ENCODE data around the gene ITGA11.

The ITGA11 gene, protein sequence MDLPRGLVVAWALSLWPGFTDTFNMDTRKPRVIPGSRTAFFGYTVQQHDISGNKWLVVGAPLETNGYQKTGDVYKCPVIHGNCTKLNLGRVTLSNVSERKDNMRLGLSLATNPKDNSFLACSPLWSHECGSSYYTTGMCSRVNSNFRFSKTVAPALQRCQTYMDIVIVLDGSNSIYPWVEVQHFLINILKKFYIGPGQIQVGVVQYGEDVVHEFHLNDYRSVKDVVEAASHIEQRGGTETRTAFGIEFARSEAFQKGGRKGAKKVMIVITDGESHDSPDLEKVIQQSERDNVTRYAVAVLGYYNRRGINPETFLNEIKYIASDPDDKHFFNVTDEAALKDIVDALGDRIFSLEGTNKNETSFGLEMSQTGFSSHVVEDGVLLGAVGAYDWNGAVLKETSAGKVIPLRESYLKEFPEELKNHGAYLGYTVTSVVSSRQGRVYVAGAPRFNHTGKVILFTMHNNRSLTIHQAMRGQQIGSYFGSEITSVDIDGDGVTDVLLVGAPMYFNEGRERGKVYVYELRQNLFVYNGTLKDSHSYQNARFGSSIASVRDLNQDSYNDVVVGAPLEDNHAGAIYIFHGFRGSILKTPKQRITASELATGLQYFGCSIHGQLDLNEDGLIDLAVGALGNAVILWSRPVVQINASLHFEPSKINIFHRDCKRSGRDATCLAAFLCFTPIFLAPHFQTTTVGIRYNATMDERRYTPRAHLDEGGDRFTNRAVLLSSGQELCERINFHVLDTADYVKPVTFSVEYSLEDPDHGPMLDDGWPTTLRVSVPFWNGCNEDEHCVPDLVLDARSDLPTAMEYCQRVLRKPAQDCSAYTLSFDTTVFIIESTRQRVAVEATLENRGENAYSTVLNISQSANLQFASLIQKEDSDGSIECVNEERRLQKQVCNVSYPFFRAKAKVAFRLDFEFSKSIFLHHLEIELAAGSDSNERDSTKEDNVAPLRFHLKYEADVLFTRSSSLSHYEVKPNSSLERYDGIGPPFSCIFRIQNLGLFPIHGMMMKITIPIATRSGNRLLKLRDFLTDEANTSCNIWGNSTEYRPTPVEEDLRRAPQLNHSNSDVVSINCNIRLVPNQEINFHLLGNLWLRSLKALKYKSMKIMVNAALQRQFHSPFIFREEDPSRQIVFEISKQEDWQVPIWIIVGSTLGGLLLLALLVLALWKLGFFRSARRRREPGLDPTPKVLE

DNA sequence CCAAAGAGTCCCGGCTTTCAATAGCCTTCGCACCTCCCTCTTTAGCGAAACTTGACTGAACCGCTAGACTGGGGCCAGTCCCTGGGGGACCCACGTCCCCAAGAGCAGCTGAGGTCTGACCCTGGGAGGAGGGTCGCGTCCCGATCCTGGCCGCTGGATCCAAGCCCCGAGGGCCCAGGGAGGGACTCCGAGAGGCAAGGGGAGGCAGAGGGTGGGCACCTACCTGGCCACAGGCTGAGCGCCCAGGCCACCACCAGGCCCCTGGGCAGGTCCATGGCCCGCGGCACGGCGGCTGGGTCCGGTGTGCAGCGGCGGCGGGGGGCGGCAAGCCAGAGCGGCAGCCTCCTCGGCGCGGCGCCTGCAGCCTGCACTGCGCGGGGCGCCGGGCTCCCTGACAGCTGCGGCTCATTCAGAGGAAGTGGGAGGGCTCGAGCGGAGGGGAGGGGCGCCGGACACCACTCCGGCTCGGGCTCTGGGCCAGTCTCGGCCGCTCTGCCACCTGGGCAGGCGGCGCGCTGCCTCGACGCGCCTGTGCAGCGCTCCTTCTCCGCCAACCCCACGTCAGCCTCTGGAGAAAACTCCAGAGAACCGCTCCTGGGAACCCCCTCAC, at the start of gene ITGA11:
Gene ITGA11, minus strand, starts transcription at position 372 of the 610 bp plus-strand sequence. Its CDS starts 97 bp downstream, at position 275.
- no peak for DNase-seq (ENCODE audit: low read depth, low spot score)

DNA sequence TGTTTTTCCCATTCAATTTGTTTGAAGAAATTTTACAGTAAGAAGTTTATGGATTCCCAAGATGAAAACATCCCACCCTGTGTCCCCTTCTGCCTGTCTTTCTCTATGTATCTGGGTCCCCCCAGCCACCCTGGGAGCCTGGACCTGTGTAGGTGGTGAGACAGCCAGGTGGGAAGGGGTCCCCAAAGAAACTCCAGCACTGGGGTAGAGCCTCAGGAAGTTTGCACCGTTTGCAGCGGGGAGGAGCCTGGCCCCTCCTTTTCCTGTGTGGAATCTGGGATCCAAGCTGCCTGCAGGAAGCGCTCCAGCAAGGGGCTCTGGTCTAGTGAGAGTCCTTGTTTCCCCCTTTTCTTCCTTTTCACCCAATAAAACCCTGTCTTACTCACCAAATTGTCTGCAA, 49.4 kb upstream of the ITGA11 start:
- no peak for DNase-seq (ENCODE audit: low read depth, low spot score)

DNA sequence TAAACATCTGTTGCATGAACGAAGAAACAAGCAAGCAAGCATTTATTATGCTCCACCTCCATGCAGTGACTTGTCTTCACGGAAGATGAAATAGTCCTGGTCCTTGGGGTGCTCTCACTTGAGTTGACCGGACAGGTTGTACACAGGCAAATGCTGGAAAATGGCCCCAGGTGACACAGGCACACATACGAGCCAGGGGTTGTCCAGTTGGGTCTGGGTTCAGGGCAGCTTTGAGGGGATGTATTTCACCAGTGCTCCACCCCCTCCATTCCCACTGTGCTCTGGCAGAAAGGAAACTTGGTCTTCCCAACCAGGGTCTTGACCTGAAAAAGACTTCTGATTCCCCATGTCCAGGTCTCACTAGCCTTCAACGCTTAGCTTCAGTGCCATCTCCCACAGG, 48.3 kb upstream of the ITGA11 start:
- DNase-seq (ENCODE audit: low read depth, low spot score) = no peak

DNA sequence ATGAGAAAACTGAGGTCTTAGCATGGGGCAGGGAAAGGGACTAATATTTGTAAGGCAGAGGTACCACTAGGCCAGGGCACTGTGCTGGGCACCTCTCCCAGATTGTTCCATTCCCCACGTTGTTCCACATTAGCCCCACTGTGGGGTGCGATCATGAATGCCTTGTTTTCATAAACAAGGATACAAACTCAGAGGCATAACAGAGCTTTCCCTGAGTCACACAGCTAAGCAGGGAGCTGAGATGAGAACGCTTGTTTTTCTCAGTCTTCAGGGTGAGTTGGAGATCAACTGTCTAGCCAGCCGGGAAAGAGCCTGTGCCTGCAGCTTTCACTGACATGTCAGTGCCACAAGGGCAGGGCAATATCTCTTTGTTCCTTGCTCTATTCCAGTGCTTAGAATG, 47.9 kb upstream of the ITGA11 start:
- no peak for DNase-seq (ENCODE audit: low read depth, low spot score)

DNA sequence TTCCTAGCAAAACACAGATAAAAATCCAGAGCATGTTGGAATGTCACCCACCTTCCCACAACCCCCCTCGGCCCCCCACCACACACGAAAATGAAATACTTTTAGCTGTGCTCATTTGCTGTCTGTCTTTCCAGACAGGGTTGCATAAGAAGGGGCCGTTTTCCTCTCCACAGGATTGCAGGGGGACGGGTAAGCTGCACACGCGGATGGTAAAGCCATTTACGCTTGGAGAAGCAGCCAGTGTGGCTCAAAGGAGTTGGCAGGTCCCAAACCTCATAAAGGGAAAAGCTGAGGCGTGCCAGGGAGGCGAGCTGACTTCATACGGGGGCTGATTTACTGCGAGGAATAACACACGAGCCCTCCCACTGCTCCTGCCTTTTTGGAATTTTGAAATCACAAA, 47.4 kb upstream of the ITGA11 start:
- no peak for DNase-seq (ENCODE audit: low read depth, low spot score)

DNA sequence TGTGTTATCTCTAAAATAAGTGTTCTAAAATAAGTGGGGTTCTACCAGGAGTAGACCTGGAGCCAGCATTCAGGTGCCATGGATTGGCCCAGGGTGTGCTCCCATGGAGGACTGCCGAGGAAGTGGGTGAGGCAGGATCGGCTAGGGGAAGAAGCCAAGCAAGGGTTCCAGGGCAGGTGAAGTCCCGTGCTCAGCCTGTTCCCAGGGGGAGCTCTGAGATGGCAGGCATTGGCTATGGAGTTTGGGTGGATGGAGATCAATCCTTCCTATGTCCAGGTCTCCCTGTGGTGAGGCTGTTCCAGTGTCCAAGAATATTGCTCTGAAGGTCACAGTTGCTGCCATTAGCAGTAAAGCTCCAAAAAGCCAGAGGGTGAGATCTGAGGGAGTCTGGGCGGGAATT, 46.9 kb upstream of the ITGA11 start:
- DNase-seq (ENCODE audit: low read depth, low spot score) = no peak

DNA sequence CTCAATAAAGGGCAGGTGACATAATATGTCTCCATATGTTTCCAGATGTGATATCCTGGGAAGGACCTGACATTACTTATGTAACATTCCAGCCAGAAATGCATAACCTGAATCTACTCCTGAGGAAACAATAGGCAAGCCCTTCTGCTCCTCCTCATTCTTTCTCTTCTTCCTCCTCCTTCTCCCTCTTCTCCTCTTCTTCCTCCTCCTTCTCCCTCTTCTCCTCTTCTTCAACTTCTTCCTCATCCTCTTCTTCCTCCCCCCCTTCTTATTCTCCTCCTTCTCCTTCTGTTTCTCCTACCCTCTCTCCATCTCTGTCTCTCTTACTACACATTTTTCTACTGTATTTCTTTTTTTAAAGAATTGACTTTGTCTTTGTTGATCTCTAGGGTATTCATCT, 43.5 kb upstream of the ITGA11 start:
- DNase-seq (ENCODE audit: low read depth, low spot score) = no peak

DNA sequence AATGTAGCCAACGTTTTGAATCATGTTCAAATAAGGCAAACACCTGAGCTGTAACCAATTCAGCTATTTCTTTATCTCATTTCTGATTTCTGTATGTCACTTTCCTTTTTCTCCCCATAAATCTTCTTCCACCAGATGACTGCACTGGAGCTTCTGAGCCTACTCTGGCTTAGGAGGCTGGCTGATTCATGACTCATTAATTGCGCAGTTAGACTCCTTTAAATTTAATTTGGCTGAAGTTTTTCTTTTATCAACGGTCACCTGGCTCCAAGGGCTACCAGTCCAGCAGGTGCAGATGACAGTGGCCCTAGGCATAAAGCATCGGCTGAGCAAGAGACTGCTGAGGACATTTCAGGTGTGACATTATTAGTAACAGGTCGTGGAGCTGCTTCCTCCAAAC, 39.6 kb upstream of the ITGA11 start:
- DNase-seq (ENCODE audit: low read depth, low spot score) = no peak

DNA sequence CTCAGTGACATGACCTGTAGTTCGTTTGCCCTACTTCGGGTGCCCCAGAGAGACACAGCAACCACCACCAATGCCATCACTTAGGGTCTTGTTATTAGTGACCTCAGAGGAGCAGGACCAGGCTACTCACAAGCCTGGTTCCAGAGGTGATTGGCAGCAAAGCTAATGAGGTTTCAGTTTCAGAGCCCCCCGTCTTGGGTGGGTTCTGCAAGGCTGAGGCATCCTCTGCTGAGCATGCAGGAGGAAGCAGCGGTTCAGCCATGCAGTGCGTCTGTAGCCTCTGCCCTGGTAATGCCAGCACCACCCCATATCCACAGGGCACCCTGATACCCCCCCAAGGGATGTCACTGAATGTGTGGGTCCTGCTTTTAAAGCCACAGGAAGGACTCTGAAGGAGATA, 39.0 kb upstream of the ITGA11 start:
- DNase-seq (ENCODE audit: low read depth, low spot score) = no peak

DNA sequence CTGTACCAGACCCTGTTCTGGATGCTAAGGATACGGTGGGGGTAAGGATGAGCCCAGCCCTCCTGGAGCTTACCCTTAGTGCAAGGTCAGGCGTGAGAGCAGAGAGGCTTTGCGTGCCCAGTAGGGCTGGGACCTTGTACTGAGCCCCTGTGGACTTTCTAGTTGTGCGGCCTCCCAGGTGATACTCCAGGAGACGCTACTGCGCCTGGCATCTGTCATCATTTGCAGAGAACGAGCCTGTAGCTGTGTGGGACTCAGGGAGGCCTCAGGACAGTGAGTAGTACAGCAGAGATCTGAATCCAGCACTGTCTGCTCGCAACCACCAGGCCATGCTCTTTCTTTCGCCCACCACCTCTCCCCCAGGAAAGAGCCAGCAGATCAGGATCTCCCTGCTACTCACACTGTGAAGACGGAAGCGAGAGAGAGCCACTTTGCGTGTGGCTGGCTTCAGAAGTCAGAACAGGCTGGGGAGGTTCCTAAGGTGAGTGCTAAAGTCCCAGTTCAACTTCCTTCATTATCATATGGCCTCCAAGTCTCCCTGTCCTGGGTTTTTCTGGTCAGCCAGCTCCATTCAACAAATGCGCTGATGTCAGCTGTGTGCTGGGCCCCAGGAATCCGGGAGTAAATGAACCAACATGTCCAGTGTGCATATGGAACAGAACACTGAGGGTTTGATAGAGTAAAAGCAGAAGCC, 38.2 kb upstream of the ITGA11 start:
- no peak for DNase-seq (ENCODE audit: low read depth, low spot score)

DNA sequence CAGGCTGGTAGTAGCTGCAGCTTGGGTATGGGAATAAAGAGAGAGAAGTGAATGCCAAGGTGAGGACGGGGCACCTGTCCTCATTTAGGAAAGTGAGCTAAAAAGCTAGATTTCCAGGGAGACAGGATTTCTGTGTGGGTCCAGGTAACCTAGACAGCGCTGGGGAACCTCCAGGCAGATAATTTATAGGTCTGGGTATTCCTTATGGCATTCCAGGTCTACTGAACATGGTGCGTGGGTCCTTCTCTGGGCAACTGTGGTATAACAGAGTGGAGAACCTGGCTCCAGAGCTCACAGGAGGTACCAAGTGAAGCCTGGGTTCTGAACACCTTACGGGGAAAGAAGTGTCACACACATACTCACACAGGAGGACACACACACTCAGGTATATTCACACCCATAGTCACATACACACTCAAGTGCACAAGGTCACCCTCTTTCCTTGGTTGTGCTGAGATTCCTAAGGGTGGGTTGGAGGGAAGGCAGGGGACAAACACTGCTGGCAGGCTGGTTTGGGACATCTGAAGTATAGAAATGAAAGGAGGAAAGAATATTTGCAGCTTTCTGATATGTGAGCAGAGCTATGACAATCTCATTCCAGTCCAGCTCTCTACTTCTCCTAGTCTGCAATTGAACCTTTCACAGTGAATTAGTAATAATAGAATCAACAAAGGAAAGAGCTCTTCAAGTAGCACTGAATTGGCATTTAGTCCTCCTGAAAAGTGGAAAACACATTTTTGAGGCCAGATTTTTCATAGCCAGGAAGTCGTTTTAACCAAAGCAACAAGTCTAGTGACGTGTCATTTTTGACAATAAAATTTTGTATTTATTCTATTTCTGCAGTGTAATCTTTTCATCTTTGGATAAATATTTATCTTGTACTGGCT, 37.4 kb upstream of the ITGA11 start:
- no peak for DNase-seq (ENCODE audit: low read depth, low spot score)

DNA sequence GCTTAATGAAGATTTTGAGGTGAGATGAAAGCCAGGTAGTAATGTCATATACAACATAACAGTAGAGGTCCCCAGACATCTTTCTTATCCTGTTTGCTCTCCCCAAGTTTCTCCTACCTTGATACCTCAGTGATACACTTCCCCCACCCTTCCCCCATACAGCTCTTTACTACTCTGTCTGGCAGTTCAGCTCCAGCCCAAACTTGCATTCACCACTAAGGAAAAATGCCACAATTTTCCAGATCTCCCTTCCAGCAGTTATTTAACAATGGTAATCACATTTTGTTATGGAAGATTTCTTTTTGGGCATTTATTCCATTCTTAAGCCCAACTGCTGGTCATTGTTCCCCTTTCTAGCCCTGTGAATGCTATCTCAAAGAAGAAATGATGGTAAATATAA, 34.9 kb upstream of the ITGA11 start:
- DNase-seq (ENCODE audit: low read depth, low spot score) = no peak

DNA sequence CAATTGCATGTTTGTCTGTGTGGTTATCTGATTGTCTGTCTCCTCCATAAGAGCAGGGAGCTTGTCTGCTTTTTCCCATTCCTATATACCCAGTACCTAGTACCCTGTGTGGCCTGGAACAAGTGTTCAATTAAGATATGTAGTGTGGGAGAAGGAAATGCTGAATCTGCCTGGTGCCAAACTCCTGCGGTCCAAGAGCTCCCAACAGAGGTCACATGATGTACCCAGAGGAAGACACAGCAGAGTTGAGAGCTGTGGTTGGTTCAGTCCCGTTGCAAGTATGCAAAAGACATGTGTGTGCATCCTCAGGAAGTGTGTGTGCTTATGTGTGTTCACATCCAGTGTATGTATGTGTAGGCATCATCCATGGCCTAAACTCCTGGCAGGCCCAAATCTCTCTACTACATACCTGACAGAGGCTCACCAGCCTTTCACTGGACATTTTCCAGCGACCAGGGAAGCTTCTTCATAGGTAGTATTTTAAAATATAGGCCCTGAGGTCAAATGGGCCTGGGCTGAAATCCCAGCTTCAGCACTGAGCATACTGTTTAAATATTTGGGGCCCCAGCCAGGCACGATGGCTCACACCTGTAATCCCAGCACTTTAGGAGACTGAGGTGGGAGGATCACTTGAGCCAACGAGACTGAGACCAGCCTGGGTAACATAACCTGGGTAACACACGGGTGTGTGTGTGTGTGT, 34.0 kb upstream of the ITGA11 start:
- DNase-seq (ENCODE audit: low read depth, low spot score) = no peak

DNA sequence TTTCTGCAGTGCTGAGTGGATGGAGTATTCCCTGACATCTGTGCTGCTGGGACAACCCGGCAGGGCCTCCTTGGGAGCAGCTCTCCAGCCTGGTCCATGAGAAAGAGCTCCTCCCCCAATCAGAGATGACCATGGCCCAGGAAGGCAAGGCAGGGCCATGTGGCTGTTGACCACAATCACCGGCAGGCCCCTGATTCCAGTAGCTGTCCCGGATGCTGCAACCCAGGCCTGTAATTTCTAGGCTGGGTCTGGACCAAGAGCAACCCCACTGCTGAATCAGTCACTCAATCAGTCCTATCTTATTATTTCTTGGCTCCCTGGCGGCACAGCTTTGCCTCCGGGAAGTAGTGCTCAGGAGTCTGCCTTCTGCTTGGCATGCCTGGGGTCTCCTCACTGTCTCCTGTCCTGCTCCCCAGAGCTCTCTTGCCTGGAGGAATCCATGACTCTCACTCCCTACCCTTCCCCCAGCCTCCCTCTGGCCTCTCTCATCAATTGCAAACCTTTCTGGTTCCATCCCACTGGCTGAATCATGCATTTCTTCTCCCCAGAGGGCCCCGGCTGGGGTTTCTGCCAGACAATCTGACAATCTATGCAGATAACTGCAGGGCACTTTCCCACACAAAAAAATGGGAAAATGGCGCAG, 32.6 kb upstream of the ITGA11 start:
- DNase-seq (ENCODE audit: low read depth, low spot score) = no peak

DNA sequence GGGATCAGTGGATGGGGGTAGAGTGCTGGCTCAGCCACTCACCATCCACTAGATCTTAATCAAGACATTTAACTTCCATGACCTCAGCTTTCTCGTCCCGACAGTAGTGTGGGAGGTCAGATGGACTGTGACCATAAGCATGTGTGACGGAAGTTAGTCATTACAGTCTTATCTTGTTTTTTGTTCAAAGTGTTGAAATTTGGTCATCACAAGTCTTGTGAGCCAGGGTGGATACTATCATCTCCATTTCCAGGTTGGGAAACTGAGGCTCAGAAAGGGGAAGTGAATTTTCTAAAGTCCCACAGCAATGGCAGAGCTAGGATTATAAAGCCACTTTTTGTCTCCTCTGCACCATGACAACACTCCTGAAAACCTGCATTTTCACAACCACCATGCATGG, 32.0 kb upstream of the ITGA11 start:
- DNase-seq (ENCODE audit: low read depth, low spot score) = no peak

DNA sequence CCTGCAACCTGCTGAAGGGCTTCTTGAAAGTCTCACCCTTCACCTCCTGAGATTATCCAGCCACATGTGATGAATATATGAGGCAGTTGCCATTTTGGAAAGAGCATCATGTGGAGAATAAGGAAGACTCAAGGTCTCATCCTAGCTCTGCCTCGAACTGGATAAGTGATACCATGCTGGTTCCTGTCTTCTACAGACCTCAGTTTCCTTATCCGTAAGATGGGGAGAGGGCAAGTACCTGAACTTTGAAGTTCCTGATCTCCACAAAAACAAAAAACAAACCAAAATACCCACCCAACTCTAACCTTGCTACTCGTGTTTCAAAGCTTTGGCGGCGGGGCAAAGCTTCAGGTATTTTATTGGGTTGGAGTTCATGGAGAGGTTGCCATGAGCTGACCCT, 31.5 kb upstream of the ITGA11 start:
- no peak for DNase-seq (ENCODE audit: low read depth, low spot score)

DNA sequence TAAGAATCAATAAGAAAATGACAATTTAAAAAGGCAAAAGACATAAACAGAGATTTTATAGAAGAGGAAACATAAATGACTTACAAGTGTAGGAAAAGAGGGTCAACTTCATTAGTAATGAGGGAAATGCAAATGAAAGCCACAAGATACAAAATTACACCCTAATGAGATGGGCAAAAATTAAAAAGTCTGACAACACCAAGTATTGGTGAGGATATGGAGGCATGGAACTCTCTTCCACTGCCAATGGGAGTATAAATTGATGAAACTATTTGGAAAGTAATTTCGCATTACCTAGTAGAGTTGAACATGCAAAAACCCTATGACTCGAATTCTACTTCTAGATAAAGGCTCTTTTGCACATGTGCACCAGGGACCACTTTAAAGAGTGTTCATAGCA, 28.2 kb upstream of the ITGA11 start:
- DNase-seq (ENCODE audit: low read depth, low spot score) = no peak

DNA sequence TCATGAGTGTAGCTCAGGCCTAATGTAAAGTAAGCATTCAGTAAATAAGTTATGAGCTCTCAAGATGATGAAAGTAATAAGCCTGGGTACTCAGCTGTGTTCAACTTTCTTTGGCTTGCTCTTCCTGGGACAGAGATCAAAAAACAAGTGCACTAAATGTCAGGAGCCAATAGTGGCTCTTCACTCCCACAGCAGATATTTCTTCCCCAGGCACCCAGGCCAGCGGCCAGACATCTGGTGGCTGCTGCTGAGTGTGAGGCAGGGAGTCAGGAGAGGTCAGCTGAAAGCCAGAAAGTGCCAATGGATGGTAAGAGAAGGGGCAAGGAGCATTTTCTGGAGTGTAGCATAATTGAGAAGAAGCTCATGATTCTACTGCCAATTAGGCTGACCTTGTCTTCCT, 18.2 kb upstream of the ITGA11 start:
- DNase-seq (ENCODE audit: low read depth, low spot score) = no peak

DNA sequence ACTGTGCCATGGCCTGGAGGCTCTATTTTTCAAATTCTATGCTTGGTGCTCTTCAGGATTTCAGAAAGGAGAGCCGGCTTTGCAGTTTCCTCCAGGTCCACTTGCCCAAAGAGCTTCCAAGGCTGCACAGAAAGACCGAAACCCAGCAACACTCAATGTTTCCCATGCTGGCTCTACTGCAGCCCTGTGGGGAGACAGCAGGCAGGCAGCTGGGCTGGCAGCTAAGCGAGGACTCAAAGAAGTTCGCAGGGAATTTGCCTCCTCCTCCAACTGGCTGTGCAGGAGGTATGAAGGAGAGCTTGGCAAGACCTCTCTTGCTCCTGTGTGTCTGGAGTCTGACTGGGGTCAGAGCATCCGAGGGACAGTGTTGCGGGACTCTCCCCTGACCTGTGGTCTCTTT, 17.4 kb upstream of the ITGA11 start:
- no peak for DNase-seq (ENCODE audit: low read depth, low spot score)
